ENCODE measurements around the gene MKLN1.

The MKLN1 gene

DNA sequence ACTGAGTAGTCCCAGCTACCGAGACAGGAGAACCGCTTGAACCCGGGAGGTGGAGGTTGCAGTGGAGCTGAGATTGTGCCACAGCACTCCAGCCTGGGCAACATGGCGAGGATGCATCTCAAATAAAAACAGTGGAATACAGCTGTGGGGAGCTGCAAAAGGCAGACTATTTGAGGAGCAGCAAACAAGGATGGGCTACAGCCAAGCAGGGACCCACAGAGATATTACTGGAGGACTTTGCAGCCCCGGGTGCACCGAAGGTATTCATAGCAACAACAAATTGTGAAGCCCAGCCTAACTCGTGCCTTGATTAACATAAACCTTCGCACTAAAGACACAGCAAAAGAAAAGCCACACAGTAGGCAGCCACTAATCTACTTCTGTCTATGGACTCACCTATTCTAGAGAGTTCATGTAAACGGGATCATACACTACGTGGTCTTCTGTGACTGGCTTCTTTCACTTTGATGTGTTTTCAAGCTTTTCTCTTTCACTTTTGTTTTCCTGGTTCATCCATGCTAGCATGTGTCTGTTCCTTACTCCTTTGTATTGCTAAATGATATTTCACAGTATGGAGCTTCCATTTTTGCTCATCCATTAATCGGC is 194.8 kb downstream of the MKLN1 start:
- no peak for DNase-seq (ENCODE audit: low spot score)

GRCh38 chr7:131524115-131524514 is 196.4 kb downstream of the MKLN1 start:
- no peak for DNase-seq (ENCODE audit: low spot score)

DNA sequence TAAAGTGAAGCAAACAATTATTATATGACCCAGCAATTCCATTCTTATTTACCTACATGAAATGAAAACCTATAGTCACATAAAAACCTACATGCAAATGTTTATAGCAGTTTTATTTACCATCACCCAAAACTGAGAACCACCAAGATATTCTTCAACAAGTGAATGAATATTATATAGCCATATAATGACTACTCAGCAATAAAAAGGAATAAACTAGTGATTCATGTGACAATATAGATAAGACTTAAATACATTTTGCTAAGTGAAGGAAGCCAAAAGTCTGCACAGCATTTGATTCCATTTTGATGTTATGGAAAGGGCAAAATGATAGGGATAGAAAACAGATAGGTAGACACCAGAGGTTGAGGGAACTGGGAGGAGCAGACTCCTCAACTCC is 197.0 kb downstream of the MKLN1 start:
- DNase-seq (ENCODE audit: low spot score), result no peak

- DNase-seq (ENCODE audit: low spot score), result no peak
These were observed 198.1 kb downstream of the MKLN1 start for GRCh38 chr7:131525820-131526219.

DNA sequence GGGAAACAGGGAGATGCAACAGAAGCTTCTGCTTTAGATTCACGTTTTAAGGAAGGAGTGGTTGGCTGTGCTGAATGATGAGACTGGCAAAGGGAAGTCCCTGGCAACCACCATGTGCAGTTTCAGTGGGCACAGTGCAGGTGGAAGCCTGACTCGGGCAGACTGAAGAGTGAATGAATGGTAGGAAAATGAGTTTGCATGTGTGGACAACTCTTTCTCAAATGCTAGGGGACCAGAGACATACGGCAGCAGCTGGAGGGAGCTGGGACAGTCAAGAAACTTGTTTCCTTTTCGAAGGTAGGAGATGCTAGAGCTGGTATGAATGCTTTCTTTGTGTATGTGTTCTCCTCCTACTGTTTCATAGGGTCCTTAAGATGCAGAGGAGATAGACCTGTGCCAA is 199.8 kb downstream of the MKLN1 start:
- no peak for DNase-seq (ENCODE audit: low spot score)

DNA sequence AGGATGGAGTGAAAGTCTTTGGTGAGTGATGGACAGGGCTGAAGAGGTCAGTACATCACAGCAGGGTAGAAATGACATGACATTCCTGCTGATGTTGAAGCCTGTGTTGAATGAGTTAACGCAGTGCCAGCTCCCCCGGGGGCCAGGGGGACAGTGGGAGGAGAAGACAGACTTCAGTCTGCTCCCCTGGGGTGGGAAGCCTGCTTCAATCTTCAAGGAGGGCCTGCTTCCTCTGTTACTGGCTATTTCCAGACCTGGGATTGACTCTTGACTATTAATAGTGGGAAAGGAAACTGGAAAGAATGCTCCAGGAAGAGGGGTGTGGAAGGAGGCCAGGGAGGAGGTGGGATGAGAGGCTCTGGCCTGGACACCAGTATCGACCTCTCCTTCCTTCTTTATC is 201.5 kb downstream of the MKLN1 start:
- no peak for DNase-seq (ENCODE audit: low spot score)

GRCh38 chr7:131529617-131530016 is 201.9 kb downstream of the MKLN1 start:
- DNase-seq (ENCODE audit: low spot score), result no peak

- no peak for DNase-seq (ENCODE audit: low spot score)
These were observed 202.5 kb downstream of the MKLN1 start for GRCh38 chr7:131530137-131530536.

- DNase-seq (ENCODE audit: low spot score), result no peak
These were observed 205.0 kb downstream of the MKLN1 start for GRCh38 chr7:131532570-131533091.

- no peak for DNase-seq (ENCODE audit: low spot score)
These were observed 205.5 kb downstream of the MKLN1 start for GRCh38 chr7:131533151-131533559.

DNA sequence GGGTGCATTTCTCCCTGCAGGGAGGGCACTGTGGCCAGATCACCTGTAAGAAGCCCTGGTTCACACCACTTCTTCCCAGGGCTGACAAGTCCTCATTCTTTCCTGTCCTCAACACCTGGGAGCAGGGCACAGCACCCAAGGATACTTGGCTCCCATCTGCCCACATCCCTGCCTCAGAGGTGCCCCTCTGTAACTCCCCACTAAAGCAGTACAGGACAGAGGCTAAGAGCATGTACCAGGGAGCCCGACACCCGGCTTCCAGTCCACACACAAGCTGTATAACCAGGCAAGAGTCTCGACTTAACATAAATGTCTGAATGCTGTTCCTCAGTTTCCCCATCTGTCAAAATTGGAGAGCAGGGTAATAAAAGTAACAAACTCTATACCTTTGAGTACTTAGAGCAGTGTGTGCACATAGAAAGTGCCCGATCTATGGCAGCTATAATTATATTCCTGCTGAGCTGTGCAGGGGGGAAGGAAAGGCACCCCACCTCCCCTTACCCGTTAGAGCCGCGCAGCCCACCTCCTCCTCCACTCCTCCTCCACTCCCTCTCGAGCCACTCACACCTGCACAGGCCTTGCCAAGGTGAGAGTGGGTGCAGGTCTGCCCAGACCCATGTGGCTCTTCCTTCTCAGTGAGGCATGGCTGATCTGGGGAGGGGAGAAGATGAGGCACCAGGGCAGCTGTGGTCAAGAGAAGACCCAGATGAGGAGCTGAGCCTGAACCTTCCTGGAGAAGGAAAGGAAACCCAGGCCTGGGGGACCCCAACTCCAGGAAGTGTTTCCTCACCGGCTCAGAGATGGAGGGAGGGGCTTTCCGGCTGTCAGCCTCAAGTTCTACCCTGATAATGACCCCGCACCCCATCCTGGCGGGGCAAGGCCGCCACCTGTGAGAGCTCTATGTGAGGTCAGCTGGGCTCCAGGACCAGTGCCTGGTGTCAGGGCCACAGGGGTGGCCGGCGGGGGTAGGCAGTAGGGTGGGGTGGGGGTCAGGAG is 206.2 kb downstream of the MKLN1 start:
- DNase-seq (ENCODE audit: low spot score), result no peak

GRCh38 chr7:131536361-131536849 is 208.7 kb downstream of the MKLN1 start:
- DNase-seq (ENCODE audit: low spot score), result no peak

DNA sequence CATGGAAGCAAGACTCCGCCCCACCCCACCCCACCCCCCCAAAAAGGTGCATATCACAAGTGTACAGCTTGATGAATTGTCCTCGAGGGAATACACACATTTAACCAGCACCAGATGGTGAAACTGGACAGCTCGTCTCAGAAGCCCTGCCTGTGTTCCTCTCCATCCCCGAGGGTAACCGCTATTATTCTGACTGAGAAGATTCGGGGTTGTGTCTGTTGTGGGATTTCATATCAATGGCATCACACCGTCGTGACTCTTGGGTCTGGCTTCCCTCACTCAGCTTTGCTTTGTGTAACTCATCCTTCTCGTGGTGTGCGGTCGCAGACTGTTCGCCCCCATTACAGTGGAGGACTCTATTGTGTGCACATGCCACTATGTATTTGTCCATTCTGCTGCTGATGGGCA is 209.9 kb downstream of the MKLN1 start:
- no peak for DNase-seq (ENCODE audit: low spot score)

DNA sequence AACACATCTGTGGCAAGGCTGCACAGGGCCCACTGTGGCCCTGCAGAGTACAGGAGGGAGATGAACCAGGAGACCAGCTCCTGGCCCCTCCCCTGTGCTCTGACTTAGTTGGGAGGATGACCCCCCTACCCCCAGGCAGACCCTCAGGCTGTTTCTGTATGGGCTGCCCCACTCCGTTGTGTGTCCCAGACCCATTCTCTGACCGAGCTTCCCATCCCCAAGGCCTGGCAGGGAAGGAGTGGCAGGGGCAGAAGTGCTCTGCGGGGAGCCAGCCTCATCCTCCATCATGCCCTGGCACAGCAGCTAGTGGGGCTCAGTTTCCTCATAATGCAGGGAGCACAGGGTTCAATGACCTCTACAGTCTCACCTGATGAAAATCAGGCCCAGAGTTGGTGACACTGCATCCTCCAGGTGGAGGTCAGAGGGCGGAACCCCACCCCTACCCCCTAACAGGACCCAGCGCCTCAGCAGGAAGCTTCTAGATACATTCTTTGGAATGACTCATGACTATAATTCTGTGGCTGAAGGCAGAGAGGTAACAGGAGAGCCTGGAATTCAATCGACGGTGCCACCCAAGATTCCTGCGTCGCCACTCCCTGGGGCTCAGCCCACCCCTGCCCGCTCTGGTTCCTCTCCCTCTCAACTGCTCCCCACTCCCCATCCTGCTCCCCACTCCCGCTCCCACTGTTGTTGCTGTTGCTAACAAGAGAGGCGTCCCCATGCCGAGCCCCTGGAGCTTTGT is 210.6 kb downstream of the MKLN1 start:
- no peak for DNase-seq (ENCODE audit: low spot score)

DNA sequence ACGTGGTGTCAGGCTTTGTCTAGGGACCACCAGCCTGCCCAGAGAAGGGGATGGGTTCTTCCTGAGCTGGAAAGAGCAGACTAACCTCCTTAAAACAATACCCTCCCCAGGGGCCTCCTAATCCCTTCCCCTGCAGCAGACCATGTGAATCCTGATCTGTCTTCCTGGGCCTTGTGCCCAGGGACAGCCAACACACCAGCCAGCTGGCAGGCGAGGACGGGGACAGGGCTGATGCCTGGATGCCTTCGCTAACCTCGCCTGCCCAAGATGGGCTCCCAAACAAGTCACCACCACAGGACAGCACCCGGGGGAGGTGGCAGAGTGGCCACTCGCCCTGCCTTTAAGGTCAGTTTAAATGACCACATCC is 211.1 kb downstream of the MKLN1 start:
- peak; percentile 56 for DNase-seq (ENCODE audit: low spot score)

- DNase-seq (ENCODE audit: low spot score), result no peak
These were observed 213.0 kb downstream of the MKLN1 start for GRCh38 chr7:131540491-131541162.

GRCh38 chr7:131543298-131543697 is 215.6 kb downstream of the MKLN1 start:
- DNase-seq (ENCODE audit: low spot score), result no peak

DNA sequence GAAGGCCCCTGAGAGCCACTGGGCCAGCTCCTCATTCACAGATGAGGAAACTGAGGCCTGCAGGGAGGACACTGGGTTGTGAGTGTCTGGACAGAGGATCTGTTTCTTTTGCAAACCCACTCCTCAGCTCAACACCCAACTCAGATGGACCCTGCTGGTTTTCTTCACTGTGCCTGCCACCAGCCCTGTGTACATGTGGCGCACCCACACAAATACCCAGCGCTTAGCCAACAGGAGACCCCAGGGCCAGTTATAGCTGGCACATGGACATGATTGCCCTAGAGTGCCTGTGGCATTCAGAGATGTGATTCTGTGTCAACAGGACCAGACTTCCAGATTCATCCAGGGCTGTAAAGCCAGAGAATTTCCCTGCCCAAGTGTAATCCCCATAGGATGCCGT is 216.3 kb downstream of the MKLN1 start:
- DNase-seq (ENCODE audit: low spot score), result no peak

DNA sequence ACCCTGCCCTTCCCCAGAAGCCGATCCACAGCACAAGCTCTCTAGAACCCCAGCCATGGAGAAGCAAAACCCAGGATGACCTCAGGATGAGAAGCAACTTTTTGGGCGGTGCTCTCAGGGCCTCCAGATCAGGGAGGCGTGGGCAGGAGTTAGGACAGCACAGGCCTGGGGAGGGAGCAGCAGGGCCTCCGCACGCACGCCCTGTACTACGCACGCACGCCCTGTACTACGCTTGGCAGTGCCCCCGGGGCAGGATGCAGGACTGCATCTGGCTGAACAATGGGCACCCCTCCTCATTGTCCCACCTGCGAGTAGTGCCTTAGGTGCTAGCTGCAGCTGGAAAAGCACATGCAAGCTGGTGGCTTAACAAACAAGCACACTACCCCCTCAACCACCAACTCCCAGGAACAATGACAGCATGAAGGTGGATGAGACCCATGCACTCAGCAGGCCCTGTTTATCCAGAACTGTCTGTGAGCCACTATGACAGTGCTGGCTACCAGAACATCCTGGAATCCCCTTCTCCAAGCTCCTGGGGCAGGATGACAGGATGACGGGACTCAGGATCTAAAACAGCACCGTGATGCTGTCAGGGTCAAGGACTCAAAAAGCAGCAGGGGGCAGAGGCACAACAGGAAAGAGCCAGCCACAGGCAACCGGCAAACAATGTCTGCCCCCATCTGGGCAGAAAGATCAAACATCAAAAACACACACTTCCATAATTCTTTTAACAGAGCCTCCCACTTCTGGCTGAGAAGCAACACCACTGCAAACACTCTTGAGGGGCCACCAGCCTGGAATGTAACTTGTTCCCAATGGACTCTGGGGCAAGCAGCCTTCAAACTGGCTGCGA is 217.0 kb downstream of the MKLN1 start:
- peak; percentile 39 for DNase-seq (ENCODE audit: low spot score)

DNA sequence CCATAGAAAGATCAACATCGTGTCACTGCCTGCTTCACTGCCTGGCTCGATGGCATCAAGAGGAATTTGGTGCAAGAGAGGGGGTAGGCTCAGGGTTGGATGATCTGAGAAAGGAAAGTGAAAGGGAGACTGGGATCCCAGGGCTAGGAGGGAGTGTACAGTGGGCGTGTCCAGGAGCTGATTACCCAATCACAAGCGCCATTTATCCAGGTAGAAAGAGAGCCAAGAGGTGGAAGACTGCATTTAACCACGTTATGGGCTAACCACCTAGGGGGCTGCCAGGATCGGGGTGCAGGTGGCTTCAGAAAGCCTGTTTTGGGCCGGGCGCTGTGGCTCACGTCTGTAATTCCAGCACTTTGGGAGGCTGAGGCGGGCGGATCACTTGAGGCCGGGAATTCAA is 218.4 kb downstream of the MKLN1 start:
- no peak for DNase-seq (ENCODE audit: low spot score)
